Tibial nerve (tissue), 4 donors: ENCODE data around the gene RGR.

Experiments
- CTCF ChIP-seq, 5 experiments: fragments of 200-600 bp in 3 of 5; fragments of 450-650 bp in 2 of 5; sonication (generic) in 3 of 5; IDR thresholded peaks; one replicate each; pipeline ENCODE4 v1.5.1; 2016 to 2019; ENCODE audit warnings: antibody characterized with exemption in 5 of 5, mild to moderate bottlenecking in 3 of 5, moderate library complexity in 2 of 5
- EP300 ChIP-seq, 2 donors: sonication (generic); formaldehyde crosslinking; IDR thresholded peaks; one replicate each; pipeline ENCODE4 v1.6.1; 2017; ENCODE audit warnings: antibody characterized with exemption in 2 of 2, mild to moderate bottlenecking in 1 of 2
- POLR2A ChIP-seq, 2 donors: fragments of 450-650 bp; IDR thresholded peaks; one replicate each; pipeline ENCODE4 v1.6.1; 2017; ENCODE audit warnings: antibody characterized with exemption in 2 of 2, mild to moderate bottlenecking in 2 of 2, moderate library complexity in 2 of 2

- TF ChIP-seq POLR2A (IDR thresholded peaks at IDR 0.05) = no peak
- TF ChIP-seq CTCF (IDR thresholded peaks at IDR 0.05) = no peak
- no peak for TF ChIP-seq EP300 (IDR thresholded peaks at IDR 0.05)
These were observed 47.9 kb upstream of the RGR start for GRCh38 chr10:84196941-84197340.
